NB4 (cell line): ENCODE results near the gene B3GLCT.

ENCODE experiments used
- CTCF ChIP-seq: IDR thresholded peaks from one replicate; pipeline ENCODE4 v1.5.1; 2012; ENCODE audit warnings: low read depth, low read length
- POLR2A ChIP-seq: IDR thresholded peaks from 2 replicates; pipeline ENCODE4 v1.6.1; 2011; ENCODE audit warnings: mild to moderate bottlenecking; ENCODE audit not compliant: insufficient read length; ENCODE audit errors: extremely low read depth
- TF ChIP-seq, protein P1 (sequence below): IDR thresholded peaks from 2 replicates; pipeline ENCODE4 v1.6.1; 2011; ENCODE audit warnings: low read depth, low read length

- no peak for TF ChIP-seq POLR2A
- TF ChIP-seq CTCF: no peak
- TF ChIP-seq, protein P1, sequence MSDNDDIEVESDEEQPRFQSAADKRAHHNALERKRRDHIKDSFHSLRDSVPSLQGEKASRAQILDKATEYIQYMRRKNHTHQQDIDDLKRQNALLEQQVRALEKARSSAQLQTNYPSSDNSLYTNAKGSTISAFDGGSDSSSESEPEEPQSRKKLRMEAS: no peak
Observed at GRCh38 chr13:31322702-31323405, 123.1 kb downstream of the B3GLCT start.
